T-helper 17 cell (primary cell): ENCODE measurements around the gene CARS2. TPM values are rescaled to one million over a fixed set of nuclear protein-coding genes. Genes with fewer than 3 reads are reported as not detected.
"Not testable (repeated sequence)": the region's sequence is repeated elsewhere in the genome, so short reads cannot be mapped to it uniquely, and the experiment has no call there.

Source experiments
- ATAC-seq: fragments of 150-1000 bp; cut with Tn5 transposase; 2 replicates; pipeline ENCODE4 v1.10.0; 2021; ENCODE audit warnings: mild to moderate bottlenecking, moderate library complexity
- DNase-seq, 3 donors: peaks; one replicate each; pipeline versions ENCODE4 v3.0.0 to v3.0.0-alpha.2; 2020 to 2021
- H3K9me3 ChIP-seq: one replicate; pipeline ENCODE4 v1.7.0; 2013; ENCODE audit warnings: low read length, mild to moderate bottlenecking; ENCODE audit not compliant: control insufficient read depth, poor library complexity, severe bottlenecking
- H3K27ac Mint-ChIP-seq: one replicate; pipeline ENCODE4 v1.8.0; 2022; ENCODE audit warnings: mild to moderate bottlenecking, moderate library complexity, mixed read lengths
- H3K27me3 Mint-ChIP-seq: one replicate; pipeline ENCODE4 v1.8.0; 2022; ENCODE audit warnings: mixed read lengths
- H3K36me3 Mint-ChIP-seq: one replicate; pipeline ENCODE4 v1.8.0; 2022; ENCODE audit warnings: low read depth, mixed read lengths
- H3K4me1 Mint-ChIP-seq: one replicate; pipeline ENCODE4 v1.8.0; 2022; ENCODE audit warnings: mild to moderate bottlenecking, mixed read lengths
- H3K4me3 Mint-ChIP-seq: one replicate; pipeline ENCODE4 v1.8.0; 2022; ENCODE audit warnings: mild to moderate bottlenecking, moderate library complexity, mixed read lengths
- total RNA-seq, 4 donors: library from RNA in 2 of 4; stranded (reverse) in 2 of 4; gene quantifications; one replicate each; pipeline ENCODE4 v1.2.3 and lab custom pipeline; 2022 to 2026

The CARS2 gene
- total RNA-seq, 2 donors from 2014 or later = 57.7 to 74.6 TPM

DNA sequence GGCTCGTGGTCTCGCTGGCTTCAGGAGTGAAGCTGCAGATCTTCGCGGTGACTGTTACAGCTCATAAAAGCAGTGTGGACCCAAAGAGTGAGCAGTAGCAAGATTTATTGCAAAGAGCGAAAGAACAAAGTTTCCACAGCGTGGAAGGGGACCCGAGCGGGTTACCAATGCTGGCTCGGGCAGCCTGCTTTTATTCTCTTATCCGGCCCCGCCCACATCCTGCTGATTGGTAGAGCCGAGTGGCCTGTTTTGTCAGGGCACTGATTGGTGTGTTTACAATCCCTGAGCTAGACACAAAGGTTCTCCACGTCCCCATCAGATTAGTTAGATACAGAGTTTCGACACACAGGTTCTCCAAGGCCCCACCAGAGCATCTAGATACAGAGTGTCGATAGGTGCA is 73.7 kb downstream of the CARS2 start:
- H3K9me3 ChIP-seq, H3K27ac Mint-ChIP-seq, H3K4me3 Mint-ChIP-seq, H3K27me3 Mint-ChIP-seq, DNase-seq, ATAC-seq, H3K36me3 Mint-ChIP-seq: not testable (repeated sequence)
- H3K4me1 Mint-ChIP-seq = peaks cover 29% of the 10 kb centered on the region

DNA sequence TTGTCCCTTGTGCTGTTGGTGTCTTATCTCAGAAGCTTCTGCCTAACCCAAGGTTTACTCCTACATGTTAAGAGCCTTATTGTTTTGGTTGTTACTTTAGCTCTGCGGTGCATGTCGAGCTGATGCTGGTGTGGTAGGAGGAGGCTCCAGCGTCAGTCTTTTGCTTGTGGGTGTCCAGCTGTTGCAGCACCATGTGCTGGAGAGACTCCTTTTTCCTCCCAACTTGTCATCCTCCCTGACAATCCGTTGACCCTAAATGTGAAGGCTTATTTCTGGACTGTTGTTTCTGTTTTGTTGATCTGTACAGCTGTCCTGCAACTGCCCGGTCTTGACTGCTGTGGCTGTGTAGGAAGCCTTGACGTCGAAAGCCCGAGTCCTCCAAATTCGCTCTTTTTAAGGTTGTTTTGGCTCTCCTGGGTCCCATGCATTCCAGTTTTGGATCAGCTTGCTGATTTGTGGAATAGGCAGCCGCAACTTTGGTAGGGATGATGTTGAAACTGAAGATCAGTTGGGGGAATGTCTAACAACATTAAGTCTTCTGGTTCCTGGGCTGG is 75.3 kb downstream of the CARS2 start:
- no peak overlapping the region for H3K27ac Mint-ChIP-seq
- ATAC-seq (no peak), DNase-seq (no peak)
- no peaks in the 10 kb centered on the region for H3K9me3 ChIP-seq
- no peaks in the 10 kb centered on the region for H3K27me3 Mint-ChIP-seq
- H3K4me1 Mint-ChIP-seq = peaks cover 37% of the 10 kb centered on the region
- peak overlapping the region; percentile 31 for H3K4me3 Mint-ChIP-seq
- peaks cover 6% of the 10 kb centered on the region for H3K36me3 Mint-ChIP-seq

DNA sequence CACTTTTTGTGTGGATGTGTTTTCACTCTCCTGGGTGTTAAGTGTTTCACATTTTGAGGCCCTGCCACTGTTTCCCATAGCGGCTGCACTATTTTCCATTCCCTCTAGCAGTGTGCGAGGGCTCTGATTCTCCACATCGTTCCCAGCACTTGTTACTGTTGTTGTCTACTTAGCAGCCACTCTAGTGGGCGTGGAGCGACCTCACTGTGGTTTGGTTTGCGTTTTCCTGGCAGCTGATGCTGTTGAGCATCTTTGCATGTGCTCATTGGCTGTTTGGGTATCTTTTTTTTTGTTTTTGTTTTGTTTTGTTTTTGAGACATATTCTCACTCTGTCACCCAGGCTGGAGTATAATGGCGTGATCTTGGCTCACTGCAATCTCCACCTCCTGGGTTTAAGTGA is 76.2 kb downstream of the CARS2 start:
- H3K27ac Mint-ChIP-seq = peak overlapping the region; percentile 91
- DNase-seq (peak in 1 of 3 donors; percentile 23), ATAC-seq (peak; percentile 90)
- peak overlapping the region; percentile 31 for H3K4me3 Mint-ChIP-seq
- peaks cover 37% of the 10 kb centered on the region for H3K4me1 Mint-ChIP-seq
- no peaks in the 10 kb centered on the region for H3K27me3 Mint-ChIP-seq
- H3K9me3 ChIP-seq = no peaks in the 10 kb centered on the region
- H3K36me3 Mint-ChIP-seq = peaks cover 6% of the 10 kb centered on the region

DNA sequence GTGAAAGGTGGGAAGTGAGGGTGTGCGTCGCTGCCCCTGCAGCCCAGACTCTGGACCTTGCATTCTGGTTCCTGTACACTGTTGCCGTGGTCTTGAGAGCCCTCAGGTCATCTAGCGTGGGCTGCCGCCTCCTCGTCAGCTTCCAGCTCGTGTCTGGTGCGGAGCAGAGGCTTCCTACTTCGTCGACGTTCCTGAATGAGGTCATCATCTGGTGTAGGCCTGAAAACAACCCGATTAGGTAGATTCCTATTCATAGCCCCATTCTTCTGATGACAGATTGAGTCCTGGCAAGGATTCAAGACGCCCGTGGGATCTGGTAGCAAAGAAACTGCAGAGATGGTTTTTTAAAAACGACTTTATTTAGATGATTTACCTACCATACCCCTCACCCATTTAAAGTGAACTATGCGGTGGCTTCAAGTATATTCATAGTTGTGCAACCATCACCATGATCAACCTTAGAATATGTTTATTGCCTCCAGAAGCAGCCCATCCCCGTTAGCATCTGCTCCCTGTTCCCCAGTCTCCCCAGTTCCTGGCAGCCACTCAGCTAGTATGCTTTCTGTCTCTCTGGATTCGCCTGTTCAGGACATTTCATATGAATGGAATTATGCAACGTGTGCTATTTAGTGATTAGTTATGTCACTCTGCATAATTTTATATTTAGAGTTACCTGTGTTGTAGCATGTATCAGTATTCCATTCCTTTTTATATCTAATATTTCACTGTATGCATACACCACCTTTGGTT is 76.8 kb downstream of the CARS2 start:
- no peaks in the 10 kb centered on the region for H3K9me3 ChIP-seq
- peaks cover 6% of the 10 kb centered on the region for H3K36me3 Mint-ChIP-seq
- H3K27ac Mint-ChIP-seq = peak overlapping the region; percentile 91
- H3K4me1 Mint-ChIP-seq = peaks cover 37% of the 10 kb centered on the region
- no peaks in the 10 kb centered on the region for H3K27me3 Mint-ChIP-seq
- ATAC-seq (no peak), DNase-seq (no peak)
- H3K4me3 Mint-ChIP-seq = no peak overlapping the region

DNA sequence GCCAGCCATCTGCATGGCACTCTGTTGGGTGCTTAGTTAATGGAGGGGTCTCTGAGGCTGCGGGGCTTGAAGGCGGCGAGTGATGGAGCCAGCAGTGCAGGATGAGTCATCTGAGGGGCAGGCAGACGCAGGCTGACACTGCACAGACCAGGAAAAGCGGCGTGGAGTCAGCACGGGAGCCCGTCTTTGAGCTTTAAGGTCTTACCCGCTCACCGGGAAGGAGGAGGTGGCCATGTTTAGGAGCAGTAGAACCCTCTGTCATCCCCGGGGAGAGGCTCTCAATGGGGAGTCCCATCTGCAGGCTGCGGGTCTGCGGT is 77.5 kb downstream of the CARS2 start:
- peak overlapping the region; percentile 87 for H3K27ac Mint-ChIP-seq
- H3K4me3 Mint-ChIP-seq = no peak overlapping the region
- no peak for ATAC-seq
- no peaks in the 10 kb centered on the region for H3K27me3 Mint-ChIP-seq
- H3K36me3 Mint-ChIP-seq = peaks cover 6% of the 10 kb centered on the region
- no peaks in the 10 kb centered on the region for H3K9me3 ChIP-seq
- H3K4me1 Mint-ChIP-seq = peaks cover 37% of the 10 kb centered on the region
- DNase-seq = no peak

DNA sequence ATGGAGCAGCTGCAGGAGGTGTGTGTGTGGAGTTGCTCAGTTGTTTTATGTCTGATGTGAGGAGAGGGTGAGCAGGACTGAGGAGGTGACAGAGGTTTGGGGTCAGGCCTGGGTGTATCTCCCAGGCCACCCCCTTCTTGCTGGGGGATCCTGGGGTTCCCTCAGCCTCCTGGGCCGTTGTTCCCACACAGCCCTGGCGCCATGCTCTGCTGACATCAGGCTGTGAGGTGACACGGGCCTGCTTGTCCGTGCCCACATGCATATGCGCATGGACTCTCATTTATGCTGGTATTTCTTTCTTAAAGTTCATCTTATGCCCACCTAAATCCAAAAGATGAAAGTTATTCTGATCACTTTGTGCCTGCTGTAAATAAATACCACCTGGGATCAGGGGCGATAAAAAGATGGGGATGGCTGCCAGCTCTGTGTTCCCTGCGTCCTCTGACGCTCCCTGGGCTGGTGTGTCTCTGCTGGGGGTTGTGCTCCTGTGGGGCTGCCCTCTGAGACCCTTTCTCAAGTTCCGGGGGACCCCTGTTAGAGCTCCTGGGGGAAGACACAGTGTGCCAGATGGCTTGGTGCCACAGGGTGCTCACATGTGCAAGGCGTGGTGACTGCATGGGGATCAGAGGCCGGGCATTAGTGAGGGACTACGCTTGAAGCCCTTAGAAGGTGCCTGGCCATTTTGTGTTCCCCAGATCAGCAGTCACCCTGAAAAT is 78.0 kb downstream of the CARS2 start:
- no peak for DNase-seq
- H3K4me3 Mint-ChIP-seq = no peak overlapping the region
- ATAC-seq = no peak
- H3K27ac Mint-ChIP-seq = peak overlapping the region; percentile 87
- H3K9me3 ChIP-seq = no peaks in the 10 kb centered on the region
- H3K27me3 Mint-ChIP-seq = no peaks in the 10 kb centered on the region
- peaks cover 8% of the 10 kb centered on the region for H3K36me3 Mint-ChIP-seq
- H3K4me1 Mint-ChIP-seq = peaks cover 42% of the 10 kb centered on the region

DNA sequence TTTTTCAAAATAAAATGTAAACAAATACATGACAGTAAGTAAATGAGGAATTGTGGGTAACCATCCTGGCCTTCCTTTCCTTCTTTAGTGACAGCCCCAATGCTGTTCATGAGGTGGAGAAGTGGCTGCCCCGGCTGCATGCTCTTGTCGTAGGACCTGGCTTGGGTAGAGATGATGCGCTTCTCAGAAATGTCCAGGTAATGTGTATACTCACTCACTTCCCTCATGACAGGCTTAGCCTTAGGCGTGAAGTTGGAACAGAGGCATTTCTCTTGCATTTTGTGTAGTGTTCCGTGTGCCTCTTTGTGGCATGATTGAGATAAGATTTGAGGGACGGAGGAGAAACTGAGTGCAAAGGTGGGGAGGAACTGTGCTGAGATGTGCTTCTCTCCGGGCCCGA is 78.6 kb downstream of the CARS2 start:
- ATAC-seq = no peak
- peaks cover 43% of the 10 kb centered on the region for H3K4me1 Mint-ChIP-seq
- H3K9me3 ChIP-seq = no peaks in the 10 kb centered on the region
- H3K27me3 Mint-ChIP-seq = no peaks in the 10 kb centered on the region
- peaks cover 10% of the 10 kb centered on the region for H3K36me3 Mint-ChIP-seq
- DNase-seq = no peak
- peak overlapping the region; percentile 47 for H3K4me3 Mint-ChIP-seq
- H3K27ac Mint-ChIP-seq = peak overlapping the region; percentile 87

DNA sequence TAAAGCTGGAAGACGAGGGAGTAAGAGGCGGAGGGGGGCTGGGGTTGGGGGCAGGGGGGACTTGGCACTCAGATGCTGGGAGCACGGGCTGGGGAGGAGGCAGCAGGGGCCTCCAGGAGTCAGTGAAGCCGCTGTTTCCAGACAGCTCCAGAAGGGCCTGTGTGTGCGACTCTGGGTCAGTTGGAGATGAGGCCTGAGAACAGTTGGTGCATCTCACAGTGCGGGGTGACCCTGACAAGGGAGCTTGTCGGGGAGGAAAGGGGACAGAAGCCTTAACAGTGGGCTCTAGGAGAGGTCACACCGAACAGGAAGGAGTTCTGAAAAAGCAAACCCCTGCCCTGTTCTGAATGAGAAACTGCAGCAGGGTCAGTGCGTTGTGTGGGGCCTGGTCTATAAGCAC is 79.4 kb downstream of the CARS2 start:
- peak overlapping the region; percentile 57 for H3K4me3 Mint-ChIP-seq
- no peak for DNase-seq
- no peaks in the 10 kb centered on the region for H3K27me3 Mint-ChIP-seq
- H3K27ac Mint-ChIP-seq = peak overlapping the region; percentile 87
- H3K9me3 ChIP-seq = no peaks in the 10 kb centered on the region
- peaks cover 10% of the 10 kb centered on the region for H3K36me3 Mint-ChIP-seq
- no peak for ATAC-seq
- peaks cover 41% of the 10 kb centered on the region for H3K4me1 Mint-ChIP-seq

DNA sequence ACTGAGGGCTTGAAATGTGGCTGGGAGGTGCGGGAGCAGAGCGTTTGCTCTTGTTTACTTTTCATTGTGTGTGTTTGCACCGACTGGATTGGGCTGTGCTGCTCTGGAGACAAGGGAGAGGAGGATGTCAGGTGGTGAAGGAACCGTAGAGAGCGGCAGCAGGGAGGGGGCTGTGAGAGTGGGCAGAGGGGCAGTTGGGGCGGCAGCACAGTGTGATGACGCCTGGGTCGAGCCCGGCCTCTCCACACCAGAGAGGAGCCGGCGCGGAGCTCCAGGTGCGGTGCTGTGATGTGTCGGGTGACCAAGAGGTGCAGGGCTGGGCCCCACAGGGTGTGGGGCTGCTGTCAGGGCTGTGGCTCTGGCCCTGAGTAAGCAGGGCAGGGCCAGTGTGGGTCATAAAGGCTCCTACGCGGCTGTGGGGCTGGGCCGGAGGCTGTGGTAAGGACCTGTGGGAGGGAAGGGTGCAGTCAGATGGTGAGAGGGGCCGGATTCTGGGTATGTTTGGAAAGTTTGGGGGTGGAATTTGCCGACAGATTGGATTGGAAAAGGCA is 80.1 kb downstream of the CARS2 start:
- ATAC-seq = no peak
- H3K9me3 ChIP-seq = no peaks in the 10 kb centered on the region
- peaks cover 40% of the 10 kb centered on the region for H3K4me1 Mint-ChIP-seq
- no peak for DNase-seq
- H3K27me3 Mint-ChIP-seq = no peaks in the 10 kb centered on the region
- H3K27ac Mint-ChIP-seq = peak overlapping the region; percentile 87
- no peak overlapping the region for H3K4me3 Mint-ChIP-seq
- H3K36me3 Mint-ChIP-seq = peaks cover 10% of the 10 kb centered on the region

DNA sequence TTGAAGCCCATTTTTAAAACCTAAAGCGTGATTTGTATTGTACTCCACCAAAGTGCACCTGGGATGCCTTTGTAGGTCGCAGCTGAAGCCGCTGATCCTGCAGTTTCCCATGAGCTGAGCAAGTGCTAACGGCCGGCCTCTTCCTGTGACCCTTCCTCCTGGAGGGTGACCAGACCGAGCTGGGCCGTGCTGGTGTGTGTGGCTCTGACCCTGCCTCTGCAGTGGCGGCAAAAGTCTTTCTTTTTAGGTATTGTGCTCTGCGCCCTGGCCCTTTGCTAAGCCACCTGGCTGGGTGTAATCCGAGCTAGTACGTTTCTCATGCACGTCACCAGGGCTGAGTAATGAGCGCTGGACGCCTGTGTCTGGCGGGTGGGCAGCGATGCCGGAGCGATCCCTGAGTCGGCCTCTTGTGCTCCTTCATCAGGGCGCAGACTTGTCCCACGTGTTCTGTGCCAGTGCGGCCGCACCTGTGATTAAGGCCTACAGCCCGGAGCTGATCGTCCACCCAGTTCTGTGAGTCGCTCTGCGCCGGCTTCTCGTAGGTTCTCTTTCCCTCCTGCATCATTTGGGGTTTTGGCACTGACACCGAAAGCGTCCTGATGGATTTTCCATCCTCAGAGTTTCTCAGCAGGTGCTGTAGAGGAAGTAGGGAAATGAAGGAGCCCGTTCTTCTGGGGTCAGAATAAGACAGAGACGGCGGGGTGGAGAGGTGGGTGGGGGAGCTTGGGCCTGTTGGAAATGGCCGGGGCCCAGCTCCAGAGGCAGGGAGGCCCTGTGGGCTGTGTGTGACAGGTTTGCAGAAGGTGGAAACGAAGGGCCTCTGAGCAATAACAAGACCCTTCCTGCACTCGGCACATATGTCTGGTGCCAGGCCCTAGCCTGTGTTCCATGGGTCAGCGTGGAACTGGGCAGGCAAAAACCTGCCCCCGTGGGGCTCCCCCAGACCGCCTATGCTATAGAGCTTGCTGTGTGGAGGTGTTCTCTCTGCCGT is 80.9 kb downstream of the CARS2 start:
- ATAC-seq = no peak
- DNase-seq = no peak
- H3K27ac Mint-ChIP-seq = peak overlapping the region; percentile 87
- peaks cover 34% of the 10 kb centered on the region for H3K4me1 Mint-ChIP-seq
- H3K27me3 Mint-ChIP-seq = no peaks in the 10 kb centered on the region
- no peaks in the 10 kb centered on the region for H3K9me3 ChIP-seq
- H3K36me3 Mint-ChIP-seq = peaks cover 10% of the 10 kb centered on the region
- H3K4me3 Mint-ChIP-seq = no peak overlapping the region

DNA sequence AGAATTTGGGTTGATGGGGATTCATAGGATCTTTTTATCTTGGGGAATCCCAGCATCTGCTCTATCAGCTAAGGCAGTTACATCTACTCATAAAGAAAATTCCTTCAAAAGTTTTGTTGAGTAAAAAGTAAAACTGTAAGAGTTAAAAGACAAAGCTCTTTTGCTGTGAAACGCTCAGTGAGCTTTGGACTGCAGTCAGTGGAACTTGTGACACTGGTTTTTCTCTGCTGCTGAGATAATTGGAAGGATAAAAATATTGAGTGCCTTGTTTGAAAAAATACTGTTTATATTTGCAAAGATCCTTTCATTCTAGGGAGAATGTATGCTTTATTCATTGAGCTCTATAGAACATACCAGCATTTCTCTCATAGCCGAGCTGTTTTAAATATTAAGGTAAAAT is 85.3 kb downstream of the CARS2 start:
- peak overlapping the region; percentile 57 for H3K27ac Mint-ChIP-seq
- H3K36me3 Mint-ChIP-seq = peaks cover 4% of the 10 kb centered on the region
- H3K4me1 Mint-ChIP-seq = peaks cover 22% of the 10 kb centered on the region
- ATAC-seq = no peak
- DNase-seq = no peak
- no peaks in the 10 kb centered on the region for H3K27me3 Mint-ChIP-seq
- no peaks in the 10 kb centered on the region for H3K9me3 ChIP-seq
- H3K4me3 Mint-ChIP-seq = no peak overlapping the region

DNA sequence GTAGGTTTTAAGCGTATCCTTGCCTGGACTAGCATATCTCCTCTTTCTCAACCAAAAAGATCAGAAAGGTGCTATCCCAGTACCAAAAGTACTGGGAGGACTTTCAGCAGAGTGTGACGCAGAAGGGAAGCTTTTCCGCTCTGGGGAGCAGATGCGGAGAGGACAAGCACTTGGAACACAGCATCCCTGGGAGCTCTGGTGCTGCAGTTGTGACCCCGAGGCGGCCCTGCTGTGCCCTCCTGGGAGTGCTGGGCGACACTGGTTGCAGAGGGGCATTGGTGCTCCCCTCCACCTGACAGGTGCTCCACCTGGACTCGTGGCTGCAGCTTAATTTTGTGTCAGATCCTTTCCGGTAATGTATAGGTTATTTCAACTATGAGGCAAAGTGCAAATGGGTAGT is 87.1 kb downstream of the CARS2 start:
- Mint-ChIP-seq H3K36me3 (peaks cover 7% of the 10 kb centered on the region), H3K4me3 (no peak overlapping the region), H3K27ac (peak overlapping the region; percentile 39), H3K4me1 (peaks cover 26% of the 10 kb centered on the region), H3K27me3 (no peaks in the 10 kb centered on the region)
- no peak for DNase-seq
- no peak for ATAC-seq
- H3K9me3 ChIP-seq = no peaks in the 10 kb centered on the region
